ENCODE measurements around the gene ATP13A5.

DNA sequence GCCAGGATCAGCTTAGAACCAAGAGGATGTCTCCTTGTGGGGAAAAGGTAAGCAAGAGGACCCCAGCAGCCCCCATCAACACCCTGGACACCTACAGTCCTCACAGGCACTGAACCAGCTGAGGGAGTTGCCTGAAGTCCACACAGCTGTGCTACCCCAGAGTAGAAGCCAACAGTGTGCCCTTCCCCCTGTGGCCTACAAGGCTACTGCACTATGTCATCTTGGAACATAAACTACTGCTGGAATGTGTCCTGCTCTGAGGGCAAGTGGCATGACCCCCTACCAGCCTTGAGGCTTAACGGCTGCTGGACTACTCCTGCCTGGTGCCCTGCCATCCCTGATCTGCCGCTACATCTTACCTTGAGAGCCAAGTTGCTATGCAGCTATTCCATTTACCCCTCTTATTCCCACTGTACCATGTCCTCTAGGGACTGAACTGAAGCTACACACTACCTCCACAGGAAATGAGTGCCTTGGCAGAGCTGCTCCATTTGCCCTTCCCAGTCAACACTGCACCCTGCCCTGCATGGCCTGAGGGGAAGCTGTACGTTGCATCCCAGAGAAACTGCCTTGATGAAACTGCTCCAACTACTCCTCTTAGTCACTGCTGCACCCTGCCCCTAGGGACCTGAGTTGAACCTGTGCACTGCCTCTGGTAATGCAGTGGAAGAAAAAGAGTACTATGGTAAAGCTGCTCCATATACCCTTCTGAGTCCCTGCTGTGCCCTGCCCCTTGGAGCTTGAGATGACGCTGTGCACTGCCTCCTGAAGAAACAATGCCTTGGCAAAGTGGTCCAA is 40.2 kb upstream of the ATP13A5 start:
- TF ChIP-seq CTCF (IDR thresholded peaks at IDR 0.05) (no peak), POLR2A (IDR thresholded peaks at IDR 0.05) (no peak)

All from body of pancreas (tissue), 4 donors.